CD4-positive, CD25-positive, alpha-beta regulatory T cell (primary cell): ENCODE data around the gene CYP11A1. TPM values are rescaled to one million over a fixed set of nuclear protein-coding genes. Genes with fewer than 3 reads are reported as not detected.

Experiments used
- ATAC-seq, 2 donors: fragments of 150-1000 bp; cut with Tn5 transposase; one replicate each; pipeline ENCODE4 v1.10.0; 2021; ENCODE audit warnings: low read depth in 2 of 2, moderate number of reproducible peaks in 2 of 2, moderate library complexity in 1 of 2
- DNase-seq, 3 donors: peaks; one replicate each; pipeline versions ENCODE4 v3.0.0 to v3.0.0-alpha.2; 2012 to 2022; ENCODE audit warnings: mixed read lengths in 1 of 3
- H3K27ac ChIP-seq: one replicate; pipeline ENCODE4 v1.7.0; 2013; ENCODE audit warnings: mild to moderate bottlenecking, low read length; ENCODE audit not compliant: insufficient read depth, poor library complexity, severe bottlenecking
- H3K27me3 ChIP-seq: one replicate; pipeline ENCODE4 v1.7.0; 2013; ENCODE audit warnings: low read length; ENCODE audit not compliant: control insufficient read depth, insufficient read depth
- H3K36me3 ChIP-seq: one replicate; pipeline ENCODE4 v1.7.0; 2013; ENCODE audit warnings: mild to moderate bottlenecking, low read length, moderate library complexity; ENCODE audit not compliant: control insufficient read depth, insufficient read depth
- H3K4me1 ChIP-seq: 2 replicates; pipeline ENCODE4 v1.7.0; 2013; ENCODE audit warnings: mild to moderate bottlenecking, low read length; ENCODE audit not compliant: insufficient read depth, control insufficient read depth, poor library complexity, severe bottlenecking
- H3K4me3 ChIP-seq: one replicate; pipeline ENCODE4 v1.7.0; 2013; ENCODE audit warnings: low read depth, mild to moderate bottlenecking, low read length, moderate library complexity
- H3K9me3 ChIP-seq, 2 experiments: 1 replicate in 1 of 2; 2 replicates in 1 of 2; pipeline ENCODE4 v1.7.0; 2013; ENCODE audit warnings: low read length in 2 of 2, mild to moderate bottlenecking in 1 of 2, moderate library complexity in 1 of 2; ENCODE audit not compliant: control insufficient read depth in 2 of 2
- H3K27ac Mint-ChIP-seq, 3 donors: one replicate each; pipeline ENCODE4 v1.8.0; 2020 to 2022; ENCODE audit warnings: mild to moderate bottlenecking in 3 of 3, mixed read lengths in 3 of 3, moderate library complexity in 2 of 3
- H3K27me3 Mint-ChIP-seq: one replicate; pipeline ENCODE4 v1.8.0; 2022; ENCODE audit warnings: mild to moderate bottlenecking, mixed read lengths
- H3K36me3 Mint-ChIP-seq: one replicate; pipeline ENCODE4 v1.8.0; 2020; ENCODE audit warnings: mixed read lengths
- H3K4me1 Mint-ChIP-seq, 4 donors: one replicate each; pipeline ENCODE4 v1.8.0; 2020 to 2022; ENCODE audit warnings: mixed read lengths in 4 of 4, mild to moderate bottlenecking in 1 of 4
- H3K4me3 Mint-ChIP-seq, 4 donors: one replicate each; pipeline ENCODE4 v1.8.0; 2020 to 2022; ENCODE audit warnings: mild to moderate bottlenecking in 4 of 4, mixed read lengths in 4 of 4, moderate library complexity in 3 of 4
- H3K9me3 Mint-ChIP-seq, 7 donors: one replicate each; pipeline ENCODE4 v1.8.0; 2020 to 2022; ENCODE audit warnings: mixed read lengths in 7 of 7, mild to moderate bottlenecking in 3 of 7, moderate library complexity in 2 of 7
- polyA plus RNA-seq, 4 donors: library from polyadenylated mRNA; unstranded; fragments of 300-500 nt; fragmentation: Illumina TruSeq; gene quantifications; one replicate each; pipeline ENCODE4 v1.2.3, GENCODE V29; 2021
- total RNA-seq: library from RNA; stranded (reverse); gene quantifications from one replicate; pipeline ENCODE4 v1.2.3, GENCODE V29; 2022

The CYP11A1 gene
- total and polyA plus RNA-seq, 5 donors from 2014 or later: not detected

DNA sequence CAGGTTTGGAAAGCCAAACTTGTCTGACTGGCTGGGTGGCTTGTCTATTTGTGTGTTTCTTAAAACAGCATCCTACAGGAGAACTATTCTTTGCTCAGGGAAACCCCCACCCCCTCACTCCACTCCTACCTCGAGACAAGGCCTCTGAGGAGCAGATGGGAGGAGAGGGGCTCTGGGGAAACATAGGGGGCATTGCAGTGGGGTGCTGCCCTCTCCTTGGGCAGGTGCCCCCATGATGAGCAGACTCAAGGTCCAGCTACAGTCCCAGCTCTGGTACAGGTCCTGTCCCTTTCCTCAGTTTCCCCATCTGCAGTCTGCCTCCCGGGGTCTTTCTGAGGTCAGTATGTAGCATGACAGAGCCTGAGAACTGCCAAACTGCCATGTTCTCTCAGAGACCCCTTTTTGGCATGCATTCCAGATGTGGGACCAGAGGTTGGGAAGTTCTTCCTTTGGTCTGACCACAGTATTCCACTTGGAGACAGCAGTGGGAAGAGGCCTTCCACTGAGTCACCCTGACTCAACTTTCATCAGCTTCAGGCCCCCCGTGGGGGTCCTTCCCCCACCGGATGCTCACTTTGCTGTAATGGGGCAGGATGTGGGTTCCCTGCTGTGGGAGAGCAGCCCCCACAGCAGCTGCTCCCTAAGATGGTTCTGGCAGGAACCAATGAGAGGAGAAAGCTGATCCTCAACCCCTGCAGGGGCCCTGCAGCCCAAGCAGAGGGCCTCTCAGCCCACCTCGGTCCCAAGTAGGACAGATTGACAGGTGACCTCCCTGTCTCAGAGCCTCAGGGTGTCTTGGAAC lies 32.3 kb upstream of the CYP11A1 start:
- Mint-ChIP-seq H3K9me3 (no peaks in the 10 kb centered on the region), H3K4me3 (peak overlapping the region in 1 of 4 donors; percentile 60), H3K36me3 (no peaks in the 10 kb centered on the region), H3K27me3 (no peaks in the 10 kb centered on the region), H3K27ac (peak overlapping the region in 1 of 3 donors; percentile 65), H3K4me1 (peaks cover 5 to 58% (median 39%) of the 10 kb centered on the region in 4 donors)
- H3K27me3 ChIP-seq: no peaks in the 10 kb centered on the region
- no peak overlapping the region for H3K27ac ChIP-seq
- H3K9me3 ChIP-seq: no peaks in the 10 kb centered on the region
- H3K36me3 ChIP-seq: no peaks in the 10 kb centered on the region
- H3K4me3 ChIP-seq: no peak overlapping the region
- peaks cover 47% of the 10 kb centered on the region for H3K4me1 ChIP-seq
- DNase-seq (peak in 2 of 3 donors; percentile 24 to 81), ATAC-seq (peak in 1 of 2 donors; percentile 35)

DNA sequence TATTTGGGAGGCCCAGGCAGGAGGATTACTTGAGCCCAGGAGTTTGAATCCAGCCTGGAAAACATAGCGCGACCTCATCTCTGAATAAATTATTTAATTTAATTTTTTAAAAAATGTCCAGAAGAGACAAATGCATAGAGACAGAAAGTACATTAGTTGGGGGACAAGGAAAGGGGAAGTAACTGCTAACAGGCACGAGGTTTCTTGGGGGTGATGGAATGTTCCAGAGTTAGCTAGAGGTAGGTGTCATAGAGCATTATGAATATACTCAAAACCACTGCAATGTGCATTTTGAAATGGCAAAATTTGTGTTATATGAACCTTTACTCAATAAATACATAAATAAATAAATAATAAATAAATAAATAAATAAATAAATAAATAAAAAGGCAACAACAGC lies 31.7 kb upstream of the CYP11A1 start:
- no peak overlapping the region for H3K27ac ChIP-seq
- no peak overlapping the region for H3K4me3 Mint-ChIP-seq
- peak overlapping the region in 1 of 3 donors; percentile 43 for H3K27ac Mint-ChIP-seq
- peaks cover 5 to 59% (median 35%) of the 10 kb centered on the region in 4 donors for H3K4me1 Mint-ChIP-seq
- no peak overlapping the region for H3K4me3 ChIP-seq
- H3K36me3 Mint-ChIP-seq: no peaks in the 10 kb centered on the region
- no peaks in the 10 kb centered on the region for H3K9me3 ChIP-seq
- no peaks in the 10 kb centered on the region for H3K27me3 Mint-ChIP-seq
- H3K27me3 ChIP-seq: no peaks in the 10 kb centered on the region
- H3K36me3 ChIP-seq: no peaks in the 10 kb centered on the region
- H3K4me1 ChIP-seq: peaks cover 47% of the 10 kb centered on the region
- no peaks in the 10 kb centered on the region for H3K9me3 Mint-ChIP-seq
- DNase-seq (no peak), ATAC-seq (no peak)

DNA sequence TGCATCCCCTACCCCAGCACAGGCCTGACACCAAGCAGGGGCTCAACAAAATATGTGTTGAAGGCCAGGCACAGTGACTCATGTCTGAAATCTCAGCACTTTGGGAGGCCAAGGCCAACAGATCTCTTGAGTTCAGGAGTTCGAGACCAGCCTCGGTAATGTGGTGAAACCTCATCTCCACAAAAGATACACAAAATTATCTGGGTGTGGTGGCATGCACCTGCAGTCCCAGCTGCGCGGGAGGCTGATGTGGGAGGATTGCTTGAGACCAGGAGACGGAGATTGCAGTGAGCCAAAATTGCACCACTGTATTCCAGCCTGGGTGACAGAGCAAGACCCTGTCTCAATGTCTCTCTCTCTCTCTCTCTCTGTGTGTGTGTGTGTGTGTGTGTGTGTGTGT lies 30.7 kb upstream of the CYP11A1 start:
- no peaks in the 10 kb centered on the region for H3K27me3 Mint-ChIP-seq
- DNase-seq (no peak), ATAC-seq (no peak)
- Histone ChIP-seq H3K4me1 (peaks cover 40% of the 10 kb centered on the region), H3K27ac (no peak overlapping the region), H3K36me3 (no peaks in the 10 kb centered on the region), H3K9me3 (no peaks in the 10 kb centered on the region), H3K27me3 (no peaks in the 10 kb centered on the region), H3K4me3 (no peak overlapping the region)
- peak overlapping the region in 1 of 3 donors; percentile 55 for H3K27ac Mint-ChIP-seq
- peaks cover 5 to 49% (median 29%) of the 10 kb centered on the region in 4 donors for H3K4me1 Mint-ChIP-seq
- no peaks in the 10 kb centered on the region for H3K9me3 Mint-ChIP-seq
- no peak overlapping the region for H3K4me3 Mint-ChIP-seq
- no peaks in the 10 kb centered on the region for H3K36me3 Mint-ChIP-seq

DNA sequence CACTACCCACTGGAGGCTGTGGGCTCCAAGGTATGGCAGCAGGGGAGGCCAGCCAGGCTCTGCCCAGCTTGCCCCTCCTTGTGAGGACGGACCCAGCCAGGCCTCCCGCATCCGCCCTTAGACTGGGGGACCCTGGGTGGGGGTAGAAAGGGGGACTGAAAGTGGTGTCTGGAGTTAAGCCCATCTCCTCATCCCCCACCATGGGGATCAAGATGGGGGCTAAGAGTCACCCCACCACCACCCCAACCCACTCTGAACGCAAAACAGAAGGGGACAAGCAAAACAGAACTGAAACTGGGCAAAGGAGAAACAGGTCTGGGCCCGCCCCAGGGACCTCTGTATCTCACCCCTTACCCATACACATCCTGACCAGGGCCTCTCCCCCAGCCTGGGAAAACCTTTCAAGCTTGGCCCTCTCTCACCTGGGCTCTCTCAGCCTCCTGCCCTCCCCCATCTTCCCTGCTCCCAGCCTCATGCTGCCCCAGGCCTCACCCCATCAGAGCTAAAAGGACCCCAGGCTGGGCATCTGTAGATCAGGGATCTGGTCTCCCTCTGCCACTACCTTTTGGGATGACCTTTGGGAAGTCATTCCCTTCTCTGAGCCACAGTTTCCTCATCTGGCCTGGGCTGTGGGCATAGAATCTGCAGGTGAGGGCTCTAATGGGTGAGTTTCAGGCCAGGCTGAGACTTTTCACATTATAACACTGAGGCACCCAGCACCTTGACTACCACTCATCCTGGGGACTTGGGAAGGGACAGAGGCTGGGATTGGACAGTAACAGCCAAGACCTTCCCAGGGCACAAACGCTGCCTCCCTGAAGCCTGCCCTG lies 30.0 kb upstream of the CYP11A1 start:
- ATAC-seq: no peak
- Histone ChIP-seq H3K36me3 (no peaks in the 10 kb centered on the region), H3K4me1 (peaks cover 32% of the 10 kb centered on the region), H3K4me3 (no peak overlapping the region), H3K27me3 (no peaks in the 10 kb centered on the region), H3K27ac (no peak overlapping the region), H3K9me3 (no peaks in the 10 kb centered on the region)
- DNase-seq: no peak
- Mint-ChIP-seq H3K4me3 (no peak overlapping the region), H3K36me3 (no peaks in the 10 kb centered on the region), H3K27ac (peak overlapping the region in 2 of 3 donors; percentile 55 to 73), H3K9me3 (no peaks in the 10 kb centered on the region), H3K27me3 (no peaks in the 10 kb centered on the region), H3K4me1 (peaks cover 5 to 42% (median 22%) of the 10 kb centered on the region in 4 donors)

- ATAC-seq (peak; percentile 19 to 35), DNase-seq (no peak)
- no peak overlapping the region for H3K4me3 ChIP-seq
- H3K27ac Mint-ChIP-seq: peak overlapping the region in 2 of 3 donors; percentile 55 to 73
- no peaks in the 10 kb centered on the region for H3K36me3 Mint-ChIP-seq
- no peaks in the 10 kb centered on the region for H3K9me3 ChIP-seq
- no peaks in the 10 kb centered on the region for H3K27me3 ChIP-seq
- H3K4me1 ChIP-seq: peaks cover 24% of the 10 kb centered on the region
- H3K4me3 Mint-ChIP-seq: no peak overlapping the region
- no peaks in the 10 kb centered on the region for H3K9me3 Mint-ChIP-seq
- no peaks in the 10 kb centered on the region for H3K36me3 ChIP-seq
- H3K4me1 Mint-ChIP-seq: peaks cover 0 to 37% (median 15%) of the 10 kb centered on the region in 4 donors
- H3K27me3 Mint-ChIP-seq: no peaks in the 10 kb centered on the region
- H3K27ac ChIP-seq: no peak overlapping the region
Observed at GRCh38 chr15:74396445-74397238, 29.2 kb upstream of the CYP11A1 start.

DNA sequence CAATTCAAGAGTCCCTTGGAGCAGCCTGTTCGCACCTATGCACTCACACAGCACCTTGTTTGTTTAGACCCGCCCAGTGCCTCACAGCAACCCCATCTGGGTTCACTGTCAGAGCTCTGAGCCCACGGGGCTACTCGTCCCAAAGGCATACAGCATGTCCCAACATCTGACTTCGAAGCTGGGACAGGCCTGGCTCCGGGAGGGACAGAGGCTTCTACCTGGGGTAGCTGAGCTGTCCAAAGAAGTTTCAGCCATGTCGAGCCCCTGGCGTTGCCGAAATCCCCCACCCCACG lies 28.6 kb upstream of the CYP11A1 start:
- H3K9me3 Mint-ChIP-seq: no peaks in the 10 kb centered on the region
- no peaks in the 10 kb centered on the region for H3K27me3 Mint-ChIP-seq
- no peaks in the 10 kb centered on the region for H3K36me3 ChIP-seq
- H3K9me3 ChIP-seq: no peaks in the 10 kb centered on the region
- no peak for DNase-seq
- ATAC-seq: no peak
- peaks cover 19% of the 10 kb centered on the region for H3K4me1 ChIP-seq
- no peak overlapping the region for H3K4me3 ChIP-seq
- H3K36me3 Mint-ChIP-seq: no peaks in the 10 kb centered on the region
- H3K27me3 ChIP-seq: no peaks in the 10 kb centered on the region
- no peak overlapping the region for H3K4me3 Mint-ChIP-seq
- H3K4me1 Mint-ChIP-seq: peaks cover 0 to 36% (median 13%) of the 10 kb centered on the region in 4 donors
- H3K27ac Mint-ChIP-seq: peak overlapping the region in 2 of 3 donors; percentile 55 to 73
- no peak overlapping the region for H3K27ac ChIP-seq

GRCh38 chr15:74395319-74396145 lies 28.1 kb upstream of the CYP11A1 start:
- no peaks in the 10 kb centered on the region for H3K27me3 ChIP-seq
- H3K9me3 Mint-ChIP-seq: no peaks in the 10 kb centered on the region
- ATAC-seq (no peak), DNase-seq (no peak)
- H3K27me3 Mint-ChIP-seq: no peaks in the 10 kb centered on the region
- no peaks in the 10 kb centered on the region for H3K36me3 Mint-ChIP-seq
- peaks cover 0 to 35% (median 8%) of the 10 kb centered on the region in 4 donors for H3K4me1 Mint-ChIP-seq
- peak overlapping the region in 2 of 3 donors; percentile 36 to 73 for H3K27ac Mint-ChIP-seq
- H3K4me3 Mint-ChIP-seq: no peak overlapping the region
- peaks cover 13% of the 10 kb centered on the region for H3K4me1 ChIP-seq
- no peaks in the 10 kb centered on the region for H3K9me3 ChIP-seq
- no peaks in the 10 kb centered on the region for H3K36me3 ChIP-seq
- H3K27ac ChIP-seq: no peak overlapping the region
- H3K4me3 ChIP-seq: no peak overlapping the region
